ENCODE results near the gene ZBTB20.

The ZBTB20 gene

DNA sequence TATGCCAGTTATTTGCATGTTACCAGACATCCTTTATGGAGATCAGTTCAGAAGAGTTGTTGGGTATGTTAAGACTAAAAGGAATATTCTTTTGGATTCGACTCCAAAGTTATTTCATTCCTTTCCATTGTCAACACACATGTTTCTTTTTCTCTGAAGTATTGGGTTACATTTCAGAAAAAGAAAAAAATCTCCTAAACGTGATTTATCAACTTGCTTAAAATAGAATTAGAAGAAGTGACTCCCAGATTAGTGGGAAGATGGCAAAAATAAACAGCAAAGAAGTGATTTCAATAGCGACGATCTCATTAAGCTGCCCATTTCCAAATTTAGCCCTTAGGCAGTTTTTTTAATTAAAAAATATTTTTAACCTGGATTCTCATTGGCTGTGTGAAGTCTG lies 767.8 kb downstream of the ZBTB20 start:
- H3K4me3 ChIP-seq (ENCODE audit: control insufficient read depth, low read depth, low read length) = no peak overlapping the region
- TF ChIP-seq, protein P1, sequence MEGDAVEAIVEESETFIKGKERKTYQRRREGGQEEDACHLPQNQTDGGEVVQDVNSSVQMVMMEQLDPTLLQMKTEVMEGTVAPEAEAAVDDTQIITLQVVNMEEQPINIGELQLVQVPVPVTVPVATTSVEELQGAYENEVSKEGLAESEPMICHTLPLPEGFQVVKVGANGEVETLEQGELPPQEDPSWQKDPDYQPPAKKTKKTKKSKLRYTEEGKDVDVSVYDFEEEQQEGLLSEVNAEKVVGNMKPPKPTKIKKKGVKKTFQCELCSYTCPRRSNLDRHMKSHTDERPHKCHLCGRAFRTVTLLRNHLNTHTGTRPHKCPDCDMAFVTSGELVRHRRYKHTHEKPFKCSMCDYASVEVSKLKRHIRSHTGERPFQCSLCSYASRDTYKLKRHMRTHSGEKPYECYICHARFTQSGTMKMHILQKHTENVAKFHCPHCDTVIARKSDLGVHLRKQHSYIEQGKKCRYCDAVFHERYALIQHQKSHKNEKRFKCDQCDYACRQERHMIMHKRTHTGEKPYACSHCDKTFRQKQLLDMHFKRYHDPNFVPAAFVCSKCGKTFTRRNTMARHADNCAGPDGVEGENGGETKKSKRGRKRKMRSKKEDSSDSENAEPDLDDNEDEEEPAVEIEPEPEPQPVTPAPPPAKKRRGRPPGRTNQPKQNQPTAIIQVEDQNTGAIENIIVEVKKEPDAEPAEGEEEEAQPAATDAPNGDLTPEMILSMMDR (IDR thresholded peaks at IDR 0.05; ENCODE audit: control insufficient read depth, insufficient read depth, low read depth, low read length, missing control alignments) = no peak
- DNase-seq (ENCODE audit: low read depth) = no peak

DNA sequence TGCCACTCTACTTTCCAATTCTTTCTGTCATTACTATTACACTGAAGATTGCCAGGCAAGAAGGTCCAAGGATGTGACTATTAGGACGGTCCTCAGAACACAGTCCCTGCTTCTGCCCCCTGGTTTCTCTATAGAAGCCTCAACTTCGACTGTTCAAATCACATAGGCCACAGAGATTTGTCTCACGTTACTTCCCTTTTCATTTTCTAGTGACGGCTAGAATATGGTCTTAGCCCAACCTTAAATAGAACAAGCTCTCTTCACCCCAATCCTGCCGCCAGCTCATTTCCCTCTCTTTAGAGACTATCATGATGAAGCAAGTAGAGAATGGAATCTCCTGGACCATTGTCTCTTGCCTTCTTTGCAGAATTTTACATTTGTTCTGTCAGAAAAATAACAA lies 768.3 kb downstream of the ZBTB20 start:
- DNase-seq (ENCODE audit: low read depth) = no peak

DNA sequence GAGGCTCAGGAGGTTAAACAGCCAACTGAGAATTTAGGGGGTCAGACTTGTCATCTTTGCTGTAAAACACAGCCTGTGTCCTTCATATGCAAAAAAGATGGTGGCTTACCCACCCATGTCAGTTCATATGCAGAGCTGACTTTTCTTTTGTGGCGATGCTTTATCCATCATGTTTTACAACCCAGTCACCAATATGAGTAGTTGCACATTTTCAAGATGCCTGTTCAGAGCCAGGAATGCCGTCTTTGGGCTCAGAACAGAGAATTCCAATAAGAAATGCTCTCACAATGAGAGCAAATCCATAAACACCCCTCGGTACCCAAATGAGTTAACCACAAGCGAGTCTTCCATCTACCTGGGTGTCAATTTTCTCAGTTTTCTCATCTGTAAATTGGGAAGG lies 769.7 kb downstream of the ZBTB20 start:
- H3K4me3 ChIP-seq (ENCODE audit: control insufficient read depth, low read depth, low read length) = no peak overlapping the region
- TF ChIP-seq, protein P1 (IDR thresholded peaks at IDR 0.05; ENCODE audit: control insufficient read depth, insufficient read depth, low read depth, low read length, missing control alignments) = no peak
- DNase-seq (ENCODE audit: low read depth) = no peak

More for the DNA sequence above, 768.3 kb downstream of the ZBTB20 start:
- H3K4me3 ChIP-seq (ENCODE audit: control insufficient read depth, low read depth, low read length) = no peak overlapping the region
- TF ChIP-seq, protein P1 (IDR thresholded peaks at IDR 0.05; ENCODE audit: control insufficient read depth, insufficient read depth, low read depth, low read length, missing control alignments) = no peak

DNA sequence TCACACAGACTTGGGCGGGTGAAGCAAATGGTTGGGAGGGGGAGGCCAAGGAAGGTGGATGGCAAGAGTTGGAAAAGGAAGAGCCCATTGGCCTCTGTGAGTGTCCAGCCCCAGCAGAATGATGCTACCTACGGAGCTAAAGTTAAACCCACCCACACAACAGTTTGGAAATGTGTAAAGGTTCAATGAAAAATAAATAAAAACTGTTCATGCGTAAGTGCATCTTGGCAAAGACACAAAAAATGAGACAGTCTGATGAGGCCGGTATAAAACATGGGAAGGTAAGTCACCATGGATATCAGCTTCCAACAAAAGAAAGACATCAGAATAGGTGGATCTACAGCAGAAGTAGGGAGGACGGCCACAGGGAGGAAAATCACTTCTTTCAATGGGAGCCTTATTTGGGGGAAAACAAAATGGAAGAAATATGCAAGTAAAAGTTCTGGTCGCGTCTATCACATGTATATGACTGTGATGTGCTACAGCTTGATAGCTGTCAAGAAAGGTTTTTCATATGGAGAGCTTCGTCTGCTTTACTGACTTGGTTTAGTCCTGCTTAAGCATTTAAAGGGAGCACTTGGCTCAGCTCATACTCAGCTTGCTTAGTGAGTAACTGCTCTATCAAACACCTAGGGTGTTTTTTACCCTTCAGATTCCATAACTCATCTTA lies 770.4 kb downstream of the ZBTB20 start:
- H3K4me3 ChIP-seq (ENCODE audit: control insufficient read depth, low read depth, low read length) = no peak overlapping the region
- DNase-seq (ENCODE audit: low read depth) = no peak
- TF ChIP-seq, protein P1 (IDR thresholded peaks at IDR 0.05; ENCODE audit: control insufficient read depth, insufficient read depth, low read depth, low read length, missing control alignments) = no peak

DNA sequence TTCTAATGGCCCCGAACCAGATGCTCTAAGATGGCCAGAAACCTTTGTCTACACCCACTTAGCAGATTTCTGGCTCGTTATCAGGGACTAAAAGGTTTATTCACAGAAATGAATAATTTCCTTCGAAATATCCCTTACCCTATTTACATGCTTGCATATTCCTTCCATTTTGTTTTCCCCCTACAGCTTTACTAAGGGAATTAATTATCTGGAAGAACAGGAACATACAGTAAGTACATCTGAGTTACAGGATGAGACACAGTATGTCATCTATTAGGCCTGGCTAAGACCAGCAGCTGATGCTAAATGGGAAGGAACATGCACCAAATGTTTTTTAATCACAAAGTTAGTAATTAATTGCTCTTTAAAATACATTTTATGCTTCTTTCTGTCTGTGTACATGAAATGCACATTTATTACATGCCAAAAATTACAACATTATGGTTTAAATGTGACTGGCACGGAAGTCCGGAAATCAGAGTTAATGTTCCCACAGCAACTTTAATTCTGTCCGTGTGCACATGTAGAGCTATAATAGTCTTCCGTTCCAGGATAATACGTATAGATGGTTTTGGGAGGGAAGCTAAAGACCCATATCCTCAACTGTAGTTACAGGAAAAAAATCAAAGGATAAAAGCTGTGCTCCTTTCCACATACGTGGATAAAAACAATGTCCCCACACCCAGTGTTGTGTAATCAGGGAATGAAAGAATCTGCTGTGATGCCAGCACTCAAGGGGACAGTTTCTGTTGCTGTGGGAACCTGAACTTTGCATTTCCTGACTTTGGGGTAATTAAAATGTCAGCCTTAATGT lies 771.3 kb downstream of the ZBTB20 start:
- H3K4me3 ChIP-seq (ENCODE audit: control insufficient read depth, low read depth, low read length) = no peak overlapping the region
- DNase-seq (ENCODE audit: low read depth) = no peak
- TF ChIP-seq, protein P1 (IDR thresholded peaks at IDR 0.05; ENCODE audit: control insufficient read depth, insufficient read depth, low read depth, low read length, missing control alignments) = no peak

DNA sequence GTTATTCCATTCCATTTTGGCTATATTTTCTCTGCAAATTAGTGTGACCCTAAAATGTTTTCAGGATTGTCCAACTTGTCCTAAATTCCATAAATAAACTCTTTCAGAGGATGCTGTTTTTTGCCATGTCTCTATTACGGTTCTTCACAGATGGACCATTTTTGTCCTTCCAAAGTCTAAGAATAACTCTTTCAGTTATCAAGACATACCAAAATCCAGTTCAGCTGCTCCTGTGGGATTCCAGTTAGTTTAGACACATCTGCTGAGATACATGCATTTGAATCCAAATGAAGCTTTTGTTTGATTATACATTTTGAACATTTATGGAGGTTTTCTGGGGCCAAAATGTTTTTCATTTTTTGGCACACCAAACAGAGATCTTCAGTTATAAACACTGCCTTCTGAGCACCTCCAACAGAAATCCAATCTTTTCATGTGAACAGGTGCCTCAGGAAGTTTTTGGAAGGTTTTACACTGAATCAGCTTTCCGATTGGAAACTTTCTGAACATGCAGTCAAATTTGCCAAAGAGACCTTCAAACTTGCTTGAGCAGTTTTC lies 772.6 kb downstream of the ZBTB20 start:
- DNase-seq (ENCODE audit: low read depth) = no peak
- H3K4me3 ChIP-seq (ENCODE audit: control insufficient read depth, low read depth, low read length) = no peak overlapping the region
- TF ChIP-seq, protein P1 (IDR thresholded peaks at IDR 0.05; ENCODE audit: control insufficient read depth, insufficient read depth, low read depth, low read length, missing control alignments) = no peak
